HepG2 (cell line): Measurements from ENCODE around the gene FASTKD2. TPM values are rescaled to one million over a fixed set of nuclear protein-coding genes. Genes with fewer than 3 reads are reported as not detected.

Source experiments
- ATAC-seq: fragments of 200-7000 bp; cut with Tn5 transposase; 3 replicates; pipeline ENCODE4 v1.9.1; 2020; ENCODE audit warnings: mild to moderate bottlenecking, moderate library complexity
- BruUV-seq: library from RNA; stranded (reverse); fragments of 400-500 nt; replicated peaks from 2 replicates; lab custom pipeline; 2021; lab: Mats Ljungman, UMichigan
- CTCF ChIA-PET: fragments of 300-600 bp; formaldehyde crosslinking; extraction: SDS; loops from one replicate; lab custom pipeline; 2021; ENCODE audit warnings: low total read pairs, inconsistent platforms, low intra/inter-chr PET ratio; lab: Yijun Ruan, JAX
- POLR2A ChIA-PET: fragments of 350-600 bp; sonication (Branson Sonifier 250); formaldehyde crosslinking; loops from one replicate; lab custom pipeline; 2020; ENCODE audit warnings: antibody characterized with exemption, inconsistent platforms; lab: Yijun Ruan, JAX
- DNase-seq: peaks from one replicate; pipeline ENCODE4 v3.0.0-alpha.2; 2015; ENCODE audit warnings: low spot score
- FAIRE-seq: peaks from 3 replicates; lab custom pipeline; 2011; peaks lifted over from hg19 to GRCh38; lab: Jason Lieb, UNC
- H2AFZ ChIP-seq: one replicate; pipeline ENCODE4 v1.6.1; 2011; ENCODE audit warnings: low read length, inconsistent platforms
- H3K27ac ChIP-seq: fragments of 300-600 bp; 3 replicates; pipeline ENCODE4 v1.8.0; 2011; ENCODE audit warnings: mixed run types, mild to moderate bottlenecking, mixed read lengths, low read length, inconsistent platforms; ENCODE audit not compliant: insufficient read depth; ENCODE audit errors: extremely low read length
- H3K27me3 ChIP-seq, 2 experiments: fragments of 200-600 bp in 1 of 2; 2 replicates in 1 of 2; 3 replicates in 1 of 2; pipeline versions ENCODE4 v1.6.0 to v1.8.0; 2011; ENCODE audit warnings: low read length in 2 of 2, mild to moderate bottlenecking in 2 of 2, moderate library complexity in 2 of 2, inconsistent platforms in 1 of 2; ENCODE audit not compliant: insufficient read depth in 2 of 2, control insufficient read depth in 1 of 2
- H3K36me3 ChIP-seq, 2 experiments: fragments of 200-600 bp in 1 of 2; replicated peaks in 1 of 2; 2 replicates in 1 of 2; 3 replicates in 1 of 2; pipeline versions ENCODE4 v1.5.1 to v1.8.0; 2011; ENCODE audit warnings: low read length in 2 of 2, inconsistent platforms in 1 of 2; ENCODE audit not compliant: insufficient read depth in 2 of 2, control insufficient read depth in 1 of 2
- H3K4me1 ChIP-seq: 2 replicates; pipeline ENCODE4 v1.5.1; 2012; ENCODE audit warnings: low read length, inconsistent platforms; ENCODE audit not compliant: insufficient read depth
- H3K4me2 ChIP-seq: 2 replicates; pipeline ENCODE4 v1.6.0; 2011; ENCODE audit warnings: low read depth, low read length, inconsistent platforms
- H3K4me3 ChIP-seq, 3 experiments: fragments of 200-600 bp in 1 of 3; sonication (generic), shearing (Covaris generic) in 1 of 3; replicated peaks in 1 of 3; 2 replicates each; pipeline ENCODE4 v1.5.1; 2011 to 2016; ENCODE audit warnings: low read length in 3 of 3, inconsistent platforms in 2 of 3, low read depth in 2 of 3, mild to moderate bottlenecking in 2 of 3, control low read depth in 1 of 3, mixed read lengths in 1 of 3; ENCODE audit not compliant: insufficient read depth in 1 of 3
- H3K79me2 ChIP-seq: one replicate; pipeline ENCODE4 v1.6.1; 2011; ENCODE audit warnings: low read length, inconsistent platforms; ENCODE audit not compliant: insufficient read depth
- H3K9ac ChIP-seq: 2 replicates; pipeline ENCODE4 v1.6.0; 2011; ENCODE audit warnings: mild to moderate bottlenecking, low read depth, low read length, inconsistent platforms; ENCODE audit not compliant: insufficient read depth
- H3K9me3 ChIP-seq: 2 replicates; pipeline ENCODE4 v1.5.1; 2012; ENCODE audit warnings: mild to moderate bottlenecking, low read length
- H4K20me1 ChIP-seq: 2 replicates; pipeline ENCODE4 v1.6.0; 2011; ENCODE audit warnings: inconsistent platforms, mild to moderate bottlenecking, low read length, moderate library complexity; ENCODE audit not compliant: insufficient read depth
- ARID3A ChIP-seq: IDR thresholded peaks from 2 replicates; pipeline ENCODE4 v1.6.1; 2012; ENCODE audit warnings: low read depth, low read length, improper control_type of control experiment
- ASH2L ChIP-seq: fragments of 300-600, 200-600 bp; sonication (generic); IDR thresholded peaks from 2 replicates; pipeline ENCODE4 v1.7.0; 2017; ENCODE audit warnings: low read depth, mild to moderate bottlenecking, moderate library complexity, mixed read lengths, low read length; ENCODE audit not compliant: insufficient read length
- ATF3 ChIP-seq: sonication (generic); formaldehyde crosslinking; IDR thresholded peaks from 2 replicates; pipeline ENCODE4 v1.4.0; 2020; ENCODE audit warnings: missing genetic modification reagents
- CC2D1A ChIP-seq: sonication (generic); formaldehyde crosslinking; IDR thresholded peaks from 2 replicates; pipeline ENCODE4 v1.8.1; 2023; ENCODE audit warnings: mild to moderate bottlenecking, missing genetic modification reagents
- CCDC6 ChIP-seq: sonication (generic); formaldehyde crosslinking; IDR thresholded peaks from 2 replicates; pipeline ENCODE4 v1.8.1; 2022; ENCODE audit warnings: mild to moderate bottlenecking, missing genetic modification reagents, moderate library complexity
- CREBL2 ChIP-seq: sonication (generic); formaldehyde crosslinking; IDR thresholded peaks from 2 replicates; pipeline ENCODE4 v1.8.1; 2023; ENCODE audit warnings: missing genetic modification reagents, mild to moderate bottlenecking, borderline replicate concordance
- ELF3 ChIP-seq: IDR thresholded peaks from 2 replicates; pipeline ENCODE4 v1.6.1; 2016; ENCODE audit warnings: missing genetic modification reagents, missing compliant biosample characterization
- HNF4A ChIP-seq: sonication (generic); formaldehyde crosslinking; IDR thresholded peaks from 2 replicates; pipeline ENCODE4 v1.4.0; 2020; ENCODE audit warnings: missing genetic modification reagents
- MEF2D ChIP-seq: sonication (generic); formaldehyde crosslinking; IDR thresholded peaks from 2 replicates; pipeline ENCODE4 v1.5.1; 2020; ENCODE audit warnings: mild to moderate bottlenecking, missing genetic modification reagents
- RAD21 ChIP-seq: fragments of 450-650 bp; formaldehyde crosslinking; IDR thresholded peaks from 2 replicates; pipeline ENCODE4 v1.5.0; 2020; ENCODE audit warnings: mild to moderate bottlenecking
- SP1 ChIP-seq, 2 experiments: fragments of 450-650 bp in 1 of 2; sonication (generic) in 1 of 2; formaldehyde crosslinking in 1 of 2; IDR thresholded peaks; 2 replicates each; pipeline versions ENCODE4 v1.4.0 to v1.6.1; 2016 to 2020; ENCODE audit warnings: missing genetic modification reagents in 1 of 2
- ZFP37 ChIP-seq: sonication (generic); formaldehyde crosslinking; IDR thresholded peaks from 2 replicates; pipeline ENCODE4 v1.4.0; 2020; ENCODE audit warnings: missing genetic modification reagents, borderline replicate concordance
- ZNF275 ChIP-seq: sonication (generic); formaldehyde crosslinking; IDR thresholded peaks from 2 replicates; pipeline ENCODE4 v1.8.0; 2022; ENCODE audit warnings: missing genetic modification reagents, mild to moderate bottlenecking, inconsistent platforms, borderline replicate concordance
- ZNF543 ChIP-seq: sonication (generic); formaldehyde crosslinking; IDR thresholded peaks from 2 replicates; pipeline ENCODE4 v1.4.0; 2020; ENCODE audit warnings: mild to moderate bottlenecking, missing genetic modification reagents
- ZNF570 ChIP-seq: sonication (generic); formaldehyde crosslinking; IDR thresholded peaks from 2 replicates; pipeline ENCODE4 v1.4.0; 2020; ENCODE audit warnings: mild to moderate bottlenecking, missing genetic modification reagents, borderline replicate concordance
- ZSCAN22 ChIP-seq: sonication (generic); formaldehyde crosslinking; IDR thresholded peaks from 2 replicates; pipeline ENCODE4 v1.4.0; 2020; ENCODE audit warnings: mild to moderate bottlenecking, missing genetic modification reagents
- WGBS: methylation state at CpG from one replicate; pipeline ENCODE4 v1.1.6; 2017; ENCODE audit warnings: low lambda C conversion rate; 5-methylcytosine and 5-hydroxymethylcytosine counted together
- in situ Hi-C: cut with HindIII; loops from 2 replicates; pipeline ENCODE4 v1.10.0; 2017; ENCODE audit warnings: low pct_unique_long_range_greater_than_20kb; ENCODE audit not compliant: extremely low pct_ligation_motif_present
- intact Hi-C: fragments of 100-400 bp; cut with micrococcal nuclease; formaldehyde crosslinking; loops from one replicate; pipeline ENCODE4 v1.10.0; 2022; ENCODE audit not compliant: unreplicated experiment
- polyA plus RNA-seq, 8 experiments: library from polyadenylated mRNA; depleted of rRNA in 3 of 8; stranded (reverse) in 7 of 8; unstranded in 1 of 8; fragments of >200 nt; fragmentation: Illumina TruSeq in 4 of 8; extraction: Trizol in 4 of 8; gene quantifications; 2 replicates each; pipeline versions ENCODE4 v1.2.1 to v1.2.3, GENCODE V29; 2011 to 2016; ENCODE audit warnings: low read depth in 4 of 8, missing spikeins in 1 of 8, mixed read lengths in 1 of 8; ENCODE audit not compliant: insufficient read depth in 1 of 8
- total RNA-seq, 5 experiments: library from RNA; depleted of rRNA; stranded (reverse); fragments of >200 nt; fragmentation: Illumina TruSeq; extraction: Trizol; gene quantifications; 2 replicates each; pipeline ENCODE4 v1.2.3, GENCODE V29; 2016; ENCODE audit warnings: low read depth in 1 of 5

Gene FASTKD2
- total and polyA plus RNA-seq, 2 of the 13 experiments (the other 11 are each of a cell fraction or from before 2014, with no cell fraction given), result 41.1 to 77.8 TPM

- TF ChIP-seq ZNF275 (CRISPR knock-in tag) (no peak), ZSCAN22 (CRISPR knock-in tag) (no peak), MEF2D (CRISPR knock-in tag) (no peak), ZFP37 (CRISPR knock-in tag) (no peak), CCDC6 (CRISPR knock-in tag) (no peak), CC2D1A (no peak), ZNF570 (no peak), ASH2L (no peak)
These were observed 33.7 kb downstream of the FASTKD2 start (continued) for GRCh38 chr2:206799083-206799482.

GRCh38 chr2:206800506-206801417, 35.4 kb downstream of the FASTKD2 start:
- BruUV-seq, result no TSS peak
- ATAC-seq, result peak; percentile 79
- H3K9ac ChIP-seq, result no peak overlapping the region
- H3K4me1 ChIP-seq, result no peaks in the 10 kb centered on the region
- in situ Hi-C loops, result loop anchor here (5.0 kb wide), 2 partner anchors 187 to 672 kb away; no protein-coding TSS in a partner anchor
- peaks cover 0 to 1% of the 10 kb centered on the region in 2 experiments; a peak in 1 of 5 replicates for H3K36me3 ChIP-seq
- peak; percentile 90 for FAIRE-seq
- no peak overlapping the region for H3K27ac ChIP-seq
- POLR2A ChIA-PET, result no interaction called here
- no peaks in the 10 kb centered on the region for H3K79me2 ChIP-seq
- intact Hi-C loops, result loop anchor here (1.0 kb wide), 3 partner anchors 41 to 675 kb away; no protein-coding TSS in a partner anchor
- H3K4me3 ChIP-seq, result no peak overlapping the region
- H3K9me3 ChIP-seq, result no peaks in the 10 kb centered on the region
- no peaks in the 10 kb centered on the region; the same call in 1 of the 2 replicates for H4K20me1 ChIP-seq
- 69% methylated on average over 12 of the region's 12 CpGs for WGBS
- H3K27me3 ChIP-seq, result no peaks in the 10 kb centered on the region
- CTCF ChIA-PET, result interaction anchor here (1.6 to 3.6 kb wide), 3 partner anchors 188 to 674 kb away, joined by 5 to 24 read pairs (median 21); no protein-coding TSS in a partner anchor
- no peak overlapping the region for H3K4me2 ChIP-seq
- peak; percentile 65 for DNase-seq
- H2AFZ ChIP-seq, result no peak overlapping the region
- 0 out of 2 replicates have a peak, but pooled peaks have one; percentile 11 for TF ChIP-seq ARID3A
- no peak for TF ChIP-seq SP1 (IDR thresholded peaks at IDR 0.05)
- TF ChIP-seq SP1 (CRISPR knock-in tag; IDR thresholded peaks at IDR 0.05), result no peak
- TF ChIP-seq ELF3 (CRISPR knock-in tag), result 0 out of 2 replicates have a peak, but pooled peaks have one; percentile 36
- TF ChIP-seq CREBL2, result no peak
- peak; percentile 89 for TF ChIP-seq RAD21 (CRISPR knock-in tag)
- no peak for TF ChIP-seq ZNF543 (CRISPR knock-in tag)
- TF ChIP-seq ATF3 (CRISPR knock-in tag), result no peak
- TF ChIP-seq HNF4A (CRISPR knock-in tag), result no peak
